Trophoblast cell (in vitro differentiated cells and primary cell): ENCODE measurements around the gene SLCO2A1.
A peak's percentile ranks its signal among the peaks of the same experiment; 100 is the strongest.

Experiments used
- DNase-seq, 2 donors: peaks; one replicate each; pipeline ENCODE4 v3.0.0-alpha.2; 2016
- H2AFZ ChIP-seq: 2 replicates; pipeline ENCODE4 v1.6.1; 2013; ENCODE audit warnings: low read length, moderate library complexity, mild to moderate bottlenecking; ENCODE audit not compliant: insufficient read depth, poor library complexity
- H2AK5ac ChIP-seq: 2 replicates; pipeline ENCODE4 v1.6.1; 2013; ENCODE audit warnings: mild to moderate bottlenecking, low read length
- H2BK120ac ChIP-seq: 2 replicates; pipeline ENCODE4 v1.6.1; 2013; ENCODE audit warnings: low read length, mild to moderate bottlenecking, moderate library complexity; ENCODE audit not compliant: insufficient read depth, poor library complexity
- H2BK12ac ChIP-seq: 2 replicates; pipeline ENCODE4 v1.6.1; 2013; ENCODE audit warnings: mild to moderate bottlenecking, low read length, moderate library complexity
- H2BK5ac ChIP-seq: 2 replicates; pipeline ENCODE4 v1.6.1; 2013; ENCODE audit warnings: low read length, low read depth, moderate library complexity, mild to moderate bottlenecking; ENCODE audit not compliant: poor library complexity
- H3K14ac ChIP-seq: 2 replicates; pipeline ENCODE4 v1.6.1; 2013; ENCODE audit warnings: mild to moderate bottlenecking, low read length
- H3K18ac ChIP-seq: 2 replicates; pipeline ENCODE4 v1.6.1; 2013; ENCODE audit warnings: mild to moderate bottlenecking, low read length
- H3K23ac ChIP-seq: 2 replicates; pipeline ENCODE4 v1.6.1; 2013; ENCODE audit warnings: low read length
- H3K27ac ChIP-seq: 2 replicates; pipeline ENCODE4 v1.5.1; 2013; ENCODE audit warnings: low read depth, mild to moderate bottlenecking, inconsistent platforms, low read length, moderate library complexity
- H3K27me3 ChIP-seq: 2 replicates; pipeline ENCODE4 v1.6.1; 2013; ENCODE audit warnings: inconsistent platforms, mild to moderate bottlenecking, low read length, moderate library complexity; ENCODE audit not compliant: insufficient read depth
- H3K36me3 ChIP-seq, 2 experiments: 1 replicate in 1 of 2; 2 replicates in 1 of 2; pipeline ENCODE4 v1.6.1; 2013; ENCODE audit warnings: low read length in 2 of 2, mild to moderate bottlenecking in 2 of 2, moderate library complexity in 1 of 2; ENCODE audit not compliant: insufficient read depth in 2 of 2, control insufficient read depth in 1 of 2
- H3K4ac ChIP-seq: 2 replicates; pipeline ENCODE4 v1.6.1; 2013; ENCODE audit warnings: low read depth, mild to moderate bottlenecking, low read length, moderate library complexity
- H3K4me1 ChIP-seq, 2 experiments: 1 replicate in 1 of 2; 2 replicates in 1 of 2; pipeline ENCODE4 v1.6.1; 2013; ENCODE audit warnings: low read length in 2 of 2, mild to moderate bottlenecking in 2 of 2, moderate library complexity in 1 of 2; ENCODE audit not compliant: insufficient read depth in 2 of 2, control insufficient read depth in 1 of 2
- H3K4me2 ChIP-seq: 2 replicates; pipeline ENCODE4 v1.6.1; 2013; ENCODE audit warnings: inconsistent platforms, mild to moderate bottlenecking, low read length, moderate library complexity
- H3K4me3 ChIP-seq: 2 replicates; pipeline ENCODE4 v1.5.1; 2013; ENCODE audit warnings: mild to moderate bottlenecking, low read depth, low read length, inconsistent platforms
- H3K79me1 ChIP-seq: one replicate; pipeline ENCODE4 v1.6.1; 2013; ENCODE audit warnings: low read length
- H3K79me2 ChIP-seq: 2 replicates; pipeline ENCODE4 v1.6.1; 2013; ENCODE audit warnings: low read length, mild to moderate bottlenecking; ENCODE audit not compliant: control insufficient read depth, insufficient read depth, poor library complexity
- H3K9ac ChIP-seq: 2 replicates; pipeline ENCODE4 v1.6.1; 2013; ENCODE audit warnings: mild to moderate bottlenecking, low read length
- H3K9me3 ChIP-seq: 2 replicates; pipeline ENCODE4 v1.6.1; 2013; ENCODE audit warnings: low read depth, mild to moderate bottlenecking, control low read depth, inconsistent platforms, low read length; ENCODE audit not compliant: insufficient read depth
- H4K12ac ChIP-seq: 2 replicates; pipeline ENCODE4 v1.6.1; 2013; ENCODE audit warnings: low read depth, mild to moderate bottlenecking, low read length, moderate library complexity
- H4K8ac ChIP-seq: 2 replicates; pipeline ENCODE4 v1.6.1; 2013; ENCODE audit warnings: low read depth, mild to moderate bottlenecking, low read length, moderate library complexity
- H4K91ac ChIP-seq: one replicate; pipeline ENCODE4 v1.6.1; 2013; ENCODE audit warnings: low read depth, mild to moderate bottlenecking, low read length, moderate library complexity
- WGBS: extraction: QIAGEN DNeasy Blood & Tissue Kit; methylation state at CpG from one replicate; pipeline ENCODE4 v1.1.7; 2013; ENCODE audit warnings: missing lambda C conversion rate; ENCODE audit not compliant: insufficient read length, insufficient coverage; ENCODE audit errors: extremely low coverage; 5-methylcytosine and 5-hydroxymethylcytosine counted together

The SLCO2A1 gene

DNA sequence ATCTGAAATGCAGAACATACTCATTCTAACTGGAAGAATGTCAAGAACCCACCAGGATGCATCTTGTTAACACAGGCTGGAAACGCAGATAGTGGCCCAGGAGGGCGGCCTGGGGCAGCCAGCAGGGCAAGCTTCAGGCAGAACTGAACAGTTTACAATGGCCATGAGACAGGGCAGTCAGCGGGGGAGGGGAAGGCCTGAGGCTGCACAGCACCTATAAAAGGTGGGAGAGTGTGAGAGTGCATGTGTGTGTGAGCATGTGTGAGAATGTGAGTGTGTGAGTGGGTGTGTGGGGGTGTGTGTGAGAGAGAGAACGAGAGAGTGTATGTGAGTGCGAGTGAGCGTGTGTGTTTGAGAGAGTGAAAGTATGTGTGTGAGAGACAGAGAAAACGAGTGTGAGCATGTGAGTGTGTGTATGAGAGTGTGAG is 26.8 kb upstream of the SLCO2A1 start:
- Histone ChIP-seq H2BK5ac (peak overlapping the region; percentile 54), H4K8ac (peak overlapping the region; percentile 38), H3K4me1 (peaks cover 31 to 49% of the 10 kb centered on the region in 2 experiments), H3K27ac (no peak overlapping the region), H2AK5ac (peak overlapping the region; percentile 64), H4K91ac (peak overlapping the region; percentile 80), H3K79me2 (no peaks in the 10 kb centered on the region), H2BK120ac (peak overlapping the region; percentile 55), H3K18ac (peak overlapping the region; percentile 66), H3K9me3 (no peaks in the 10 kb centered on the region), H3K4ac (no peak overlapping the region), H4K12ac (peak overlapping the region; percentile 33), H2AFZ (no peak overlapping the region), H2BK12ac (peak overlapping the region; percentile 82), H3K4me3 (no peak overlapping the region), H3K14ac (peak overlapping the region; percentile 63), H3K27me3 (no peaks in the 10 kb centered on the region), H3K23ac (no peak overlapping the region), H3K36me3 (no peaks in the 10 kb centered on the region), H3K9ac (no peak overlapping the region), H3K79me1 (peaks cover 24% of the 10 kb centered on the region), H3K4me2 (no peak overlapping the region)
- WGBS = 100% methylated on average over 4 of the region's 7 CpGs
- DNase-seq = peak in 1 of 2 donors; percentile 54

- no CpG with 5 or more reads among the region's 7 CpGs for WGBS
- no peak for DNase-seq
- peaks cover 28 to 44% of the 10 kb centered on the region in 2 experiments for H3K4me1 ChIP-seq
- H3K36me3 ChIP-seq = no peaks in the 10 kb centered on the region
- no peak overlapping the region for H3K4me2 ChIP-seq
- H3K4ac ChIP-seq = no peak overlapping the region
- no peak overlapping the region for H4K12ac ChIP-seq
- no peak overlapping the region for H2AFZ ChIP-seq
- no peaks in the 10 kb centered on the region for H3K79me2 ChIP-seq
- H2BK12ac ChIP-seq = peak overlapping the region; percentile 62
- no peak overlapping the region for H3K4me3 ChIP-seq
- no peak overlapping the region for H2BK5ac ChIP-seq
- no peak overlapping the region for H4K8ac ChIP-seq
- no peak overlapping the region for H3K14ac ChIP-seq
- H3K23ac ChIP-seq = no peak overlapping the region
- peaks cover 24% of the 10 kb centered on the region for H3K79me1 ChIP-seq
- H3K27me3 ChIP-seq = no peaks in the 10 kb centered on the region
- peak overlapping the region; percentile 21 for H3K18ac ChIP-seq
- H4K91ac ChIP-seq = no peak overlapping the region
- H3K9me3 ChIP-seq = no peaks in the 10 kb centered on the region
- no peak overlapping the region for H3K27ac ChIP-seq
- no peak overlapping the region for H2BK120ac ChIP-seq
- no peak overlapping the region for H2AK5ac ChIP-seq
- H3K9ac ChIP-seq = no peak overlapping the region
These were observed 25.9 kb upstream of the SLCO2A1 start for GRCh38 chr3:134055661-134056060.

DNA sequence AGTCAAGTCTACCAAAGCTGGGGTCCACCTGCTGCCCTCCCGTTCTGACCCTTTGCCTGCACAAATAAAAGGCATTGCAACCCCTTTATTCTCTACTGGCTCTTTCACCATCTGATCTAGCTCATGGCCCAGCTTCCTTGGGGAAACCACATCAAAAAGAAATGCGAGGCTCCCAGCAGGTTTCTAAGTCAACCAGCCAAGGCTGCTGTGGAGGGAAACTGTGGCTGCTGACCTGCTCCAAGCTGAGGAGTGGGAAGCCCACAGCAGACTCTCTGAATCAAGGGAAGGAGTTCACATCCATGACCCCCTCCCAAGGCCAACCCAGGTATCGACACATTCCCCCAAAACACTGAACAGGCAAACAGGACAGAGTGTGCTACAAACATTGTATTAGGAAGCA is 25.2 kb upstream of the SLCO2A1 start:
- Histone ChIP-seq H3K27ac (no peak overlapping the region), H3K23ac (no peak overlapping the region), H3K9ac (no peak overlapping the region), H3K79me2 (no peaks in the 10 kb centered on the region), H2BK120ac (no peak overlapping the region), H4K8ac (no peak overlapping the region), H3K4me1 (peaks cover 21 to 38% of the 10 kb centered on the region in 2 experiments), H3K4me2 (no peak overlapping the region), H3K9me3 (no peaks in the 10 kb centered on the region), H3K4ac (no peak overlapping the region), H2AK5ac (no peak overlapping the region), H3K4me3 (no peak overlapping the region), H3K18ac (no peak overlapping the region), H2BK12ac (no peak overlapping the region), H3K14ac (no peak overlapping the region), H2AFZ (no peak overlapping the region), H4K91ac (no peak overlapping the region), H3K27me3 (no peaks in the 10 kb centered on the region), H4K12ac (no peak overlapping the region), H3K79me1 (peaks cover 20% of the 10 kb centered on the region), H3K36me3 (no peaks in the 10 kb centered on the region), H2BK5ac (no peak overlapping the region)
- no peak for DNase-seq
- no CpG with 5 or more reads among the region's 3 CpGs for WGBS

- Histone ChIP-seq H3K18ac (no peak overlapping the region), H2BK120ac (no peak overlapping the region), H4K91ac (no peak overlapping the region), H4K8ac (no peak overlapping the region), H2AFZ (no peak overlapping the region), H2AK5ac (no peak overlapping the region), H3K79me2 (no peaks in the 10 kb centered on the region), H3K9ac (no peak overlapping the region), H3K79me1 (peaks cover 18% of the 10 kb centered on the region), H3K4me1 (peaks cover 18 to 34% of the 10 kb centered on the region in 2 experiments), H3K4me2 (no peak overlapping the region), H3K27ac (no peak overlapping the region), H4K12ac (no peak overlapping the region), H3K23ac (no peak overlapping the region), H3K9me3 (no peaks in the 10 kb centered on the region), H2BK12ac (no peak overlapping the region), H3K27me3 (no peaks in the 10 kb centered on the region), H3K36me3 (no peaks in the 10 kb centered on the region), H3K14ac (no peak overlapping the region), H3K4me3 (no peak overlapping the region), H3K4ac (no peak overlapping the region), H2BK5ac (no peak overlapping the region)
- peak; percentile 31 to 67 for DNase-seq
- WGBS = no CpG with 5 or more reads among the region's 5 CpGs
These were observed 24.5 kb upstream of the SLCO2A1 start for GRCh38 chr3:134054231-134054630.
